HL-60/S4 treated with retinoic acid at 250 ng/mL for 4 days and 3 days (cell line): ENCODE measurements around the gene PLXNA4.

Experiments used
- in situ Hi-C: fragments of 300-500 bp; cut with MboI; formaldehyde crosslinking; loops from 2 replicates; pipeline ENCODE4 v1.7.0; 2022; ENCODE audit warnings: low sequenced_read_pairs

Gene PLXNA4

DNA sequence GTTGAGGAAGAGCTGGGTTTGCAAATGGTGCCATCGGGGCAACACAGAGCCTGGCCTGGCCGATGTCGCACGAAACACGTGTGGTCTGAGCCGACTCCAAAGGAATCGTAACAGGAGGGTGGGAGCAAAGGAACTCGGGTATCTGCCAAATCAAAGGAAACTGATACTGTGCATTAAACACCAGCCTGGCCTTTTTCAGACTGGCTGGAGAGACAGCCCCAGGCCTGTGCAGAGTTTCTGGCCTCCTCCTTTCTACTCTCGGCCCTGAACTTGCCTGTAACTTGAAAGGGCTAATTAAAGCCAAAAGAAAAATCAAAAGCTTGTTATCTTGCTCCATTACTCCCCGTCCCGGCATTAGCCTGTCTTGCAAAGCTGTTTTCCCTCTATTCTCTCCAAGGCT is 71.4 kb downstream of the PLXNA4 start:
- in situ Hi-C loops, result no loop called here

- in situ Hi-C loops, result no loop called here
These were observed 72.2 kb downstream of the PLXNA4 start for GRCh38 chr7:132504071-132504470.

DNA sequence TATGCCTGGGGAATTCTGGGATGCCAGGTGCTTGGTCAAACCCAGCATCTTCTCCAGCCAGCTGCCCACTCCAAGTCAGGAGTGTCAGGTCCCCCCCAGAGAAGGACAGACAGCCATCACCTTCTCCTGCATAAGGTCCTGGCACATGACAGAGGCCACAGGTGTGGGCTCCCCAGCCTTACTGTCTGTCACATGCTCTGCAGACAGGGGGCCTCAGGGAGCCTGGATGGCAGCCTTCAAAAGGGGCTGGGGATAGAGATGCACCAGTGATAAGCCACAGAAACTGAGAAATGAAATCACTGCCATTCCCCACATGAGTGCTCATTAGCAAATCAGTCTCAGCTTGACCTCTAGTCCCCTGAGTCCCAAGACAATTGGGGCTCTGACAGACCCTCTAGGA is 72.9 kb downstream of the PLXNA4 start:
- in situ Hi-C loops, result no loop called here

DNA sequence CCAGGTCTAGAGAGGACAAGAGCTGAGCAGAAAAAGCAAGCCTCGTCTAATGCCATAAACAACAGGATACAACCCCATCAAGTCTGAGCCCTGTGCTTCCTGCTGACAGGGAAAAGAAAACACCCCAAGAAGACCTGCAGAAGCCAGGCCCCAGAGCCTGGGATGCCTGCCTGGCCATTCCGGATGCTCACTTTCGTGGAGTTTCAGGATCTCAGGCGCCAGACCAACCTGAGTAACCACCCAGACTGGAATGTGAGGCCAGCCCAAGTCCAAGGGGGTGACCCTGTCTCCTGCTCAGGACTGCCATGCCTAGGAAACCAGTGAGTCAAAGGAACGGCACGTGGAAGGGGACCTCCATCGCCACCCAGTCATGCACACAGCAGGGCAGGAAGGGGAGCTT is 74.3 kb downstream of the PLXNA4 start:
- in situ Hi-C loops, result no loop called here

- in situ Hi-C loops, result no loop called here
These were observed 75.4 kb downstream of the PLXNA4 start for GRCh38 chr7:132500727-132501440.

DNA sequence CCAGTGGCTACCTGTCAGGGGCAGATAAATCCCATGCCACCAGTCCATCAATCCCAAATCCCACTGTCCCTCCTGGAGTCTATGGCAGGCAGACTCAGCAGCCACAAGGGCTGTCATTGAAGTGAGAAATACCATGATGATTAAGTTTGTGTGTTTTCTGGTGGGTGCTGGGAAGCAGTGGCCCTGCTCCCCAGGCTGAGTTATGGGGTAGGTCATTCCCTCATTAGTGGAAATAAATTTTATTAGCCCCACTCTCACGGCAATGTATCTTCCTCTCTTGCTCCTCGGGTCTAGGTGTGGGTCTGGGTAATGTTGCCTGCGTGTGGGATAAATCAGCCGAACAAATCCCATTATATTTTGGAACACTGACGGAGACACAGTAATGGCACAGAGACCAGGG is 76.8 kb downstream of the PLXNA4 start:
- in situ Hi-C loops, result no loop called here

DNA sequence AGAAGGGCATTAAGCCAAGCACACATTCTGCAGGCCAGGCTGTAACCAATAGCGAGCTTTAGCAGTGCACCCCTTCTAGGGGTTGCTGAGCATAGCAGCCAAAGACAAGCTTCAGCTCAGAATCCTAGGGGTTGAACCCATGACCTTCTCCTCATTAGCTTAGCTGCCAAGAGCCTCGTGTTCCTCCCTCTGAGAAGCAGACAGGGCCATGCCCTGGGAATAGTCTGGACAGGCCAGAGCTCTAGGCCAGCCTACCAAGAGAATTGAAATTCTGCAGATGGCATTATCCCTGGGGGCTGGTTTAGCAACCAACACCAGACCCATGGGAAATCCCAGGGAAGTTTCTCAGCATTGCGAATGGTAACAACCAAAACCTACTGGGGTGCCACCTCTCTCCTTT is 77.2 kb downstream of the PLXNA4 start:
- in situ Hi-C loops, result no loop called here

- in situ Hi-C loops, result no loop called here
These were observed 78.0 kb downstream of the PLXNA4 start for GRCh38 chr7:132498319-132498718.

DNA sequence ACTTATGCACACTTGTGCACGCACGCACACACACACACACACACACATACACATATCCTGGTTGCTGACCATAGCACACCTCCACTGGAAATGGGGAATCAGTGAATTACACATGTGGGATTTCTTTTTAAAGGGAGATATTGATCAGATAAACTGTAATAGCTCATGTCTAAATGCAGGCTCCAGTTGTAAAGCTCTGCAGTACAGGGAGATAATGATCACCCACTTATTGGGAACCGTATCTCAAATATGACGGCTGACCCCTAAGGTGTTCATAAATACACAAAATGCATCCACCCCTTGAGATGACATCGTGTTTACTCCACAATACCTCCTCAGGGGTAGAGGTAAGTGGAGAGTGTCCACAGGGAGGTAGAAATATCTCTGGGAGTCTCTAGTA is 79.2 kb downstream of the PLXNA4 start:
- in situ Hi-C loops, result no loop called here

- in situ Hi-C loops, result no loop called here
These were observed 80.3 kb downstream of the PLXNA4 start for GRCh38 chr7:132495936-132496335.

DNA sequence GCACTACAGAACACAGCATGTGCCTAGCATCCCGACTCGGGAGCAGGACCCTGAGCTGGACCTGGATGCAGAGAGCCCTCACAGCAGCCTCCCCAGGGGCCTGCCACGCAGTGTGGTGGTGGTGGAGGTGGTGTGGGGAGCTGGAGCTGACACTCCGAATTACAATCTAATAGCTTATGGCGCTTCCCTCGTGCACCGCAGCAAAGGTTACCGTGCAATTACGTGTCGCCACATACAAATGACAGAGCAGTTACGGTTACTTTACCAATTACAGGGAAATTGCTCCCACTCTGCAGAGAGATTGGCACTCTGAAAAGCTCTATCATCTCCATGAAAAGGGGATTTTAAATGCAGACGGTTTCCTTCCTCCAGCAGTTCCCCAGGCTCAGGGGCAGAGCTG is 81.8 kb downstream of the PLXNA4 start:
- in situ Hi-C loops, result no loop called here

GRCh38 chr7:132492823-132493445 is 83.3 kb downstream of the PLXNA4 start:
- in situ Hi-C loops, result no loop called here

DNA sequence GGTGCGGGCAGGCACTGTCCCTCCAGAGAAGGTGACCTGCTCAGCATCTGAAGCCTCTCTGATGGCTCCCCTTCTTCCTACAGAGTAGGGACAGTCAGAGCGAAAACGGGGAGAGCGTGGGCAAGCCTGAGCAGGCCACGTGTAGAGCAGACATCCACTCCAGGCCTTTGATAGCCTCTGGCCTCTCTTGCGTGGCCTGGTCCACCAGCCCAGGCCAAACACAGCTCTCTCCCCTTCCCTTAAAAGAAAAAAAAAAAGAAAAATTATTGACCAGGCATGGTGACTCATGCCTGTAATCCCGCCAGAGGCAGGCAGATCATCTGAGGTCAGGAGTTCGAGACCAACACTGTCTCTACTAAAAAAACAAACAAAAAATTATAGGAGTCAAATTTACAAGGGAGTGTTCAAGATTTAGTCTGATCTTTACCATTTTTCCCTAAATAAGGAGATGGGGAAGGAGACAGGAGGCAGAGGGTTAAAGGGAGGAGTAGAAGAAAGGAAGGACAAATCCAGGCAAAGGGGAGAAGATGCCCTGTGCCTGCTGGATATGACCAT is 84.8 kb downstream of the PLXNA4 start:
- in situ Hi-C loops, result no loop called here

DNA sequence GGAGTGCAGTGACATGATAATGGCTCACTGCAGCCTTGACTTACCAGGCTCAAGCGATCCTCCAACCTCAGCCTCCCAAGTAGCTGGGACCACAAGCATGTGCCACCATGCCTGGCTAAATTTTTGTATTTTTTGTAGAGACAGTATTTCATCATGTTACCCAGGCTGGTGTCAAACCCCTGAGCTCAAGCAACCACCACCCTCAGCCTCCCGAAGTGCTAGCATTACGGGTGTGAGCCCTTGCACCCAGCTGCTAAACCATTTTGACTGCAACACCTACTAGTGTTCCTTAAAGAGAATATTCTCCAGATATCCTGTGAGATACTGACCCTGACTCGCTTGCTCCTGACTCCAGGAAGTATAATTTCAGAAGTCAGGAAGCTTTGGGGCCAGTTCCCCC is 85.8 kb downstream of the PLXNA4 start:
- in situ Hi-C loops, result no loop called here

DNA sequence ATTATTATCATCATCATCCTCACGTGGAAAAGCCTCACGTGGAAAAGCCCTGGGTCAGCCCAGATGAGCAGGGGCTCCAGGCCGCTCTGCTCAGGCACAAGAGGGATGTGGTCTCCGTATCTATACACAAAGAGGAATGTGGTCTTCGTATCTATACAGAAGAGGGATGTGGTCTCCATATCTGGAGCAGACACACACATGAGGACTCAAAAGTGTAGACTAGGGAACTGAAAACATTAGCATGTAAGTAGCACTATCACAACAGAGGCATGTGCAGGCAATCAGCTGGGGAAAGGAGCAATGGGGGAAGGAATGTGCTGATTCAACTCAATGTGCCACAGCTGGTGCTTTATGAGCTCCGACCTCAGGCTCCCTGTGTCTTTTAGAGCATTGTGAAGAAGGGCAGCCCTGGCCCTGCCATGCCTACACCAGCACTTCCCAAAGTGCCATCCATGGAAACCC is 86.5 kb downstream of the PLXNA4 start:
- in situ Hi-C loops, result no loop called here

DNA sequence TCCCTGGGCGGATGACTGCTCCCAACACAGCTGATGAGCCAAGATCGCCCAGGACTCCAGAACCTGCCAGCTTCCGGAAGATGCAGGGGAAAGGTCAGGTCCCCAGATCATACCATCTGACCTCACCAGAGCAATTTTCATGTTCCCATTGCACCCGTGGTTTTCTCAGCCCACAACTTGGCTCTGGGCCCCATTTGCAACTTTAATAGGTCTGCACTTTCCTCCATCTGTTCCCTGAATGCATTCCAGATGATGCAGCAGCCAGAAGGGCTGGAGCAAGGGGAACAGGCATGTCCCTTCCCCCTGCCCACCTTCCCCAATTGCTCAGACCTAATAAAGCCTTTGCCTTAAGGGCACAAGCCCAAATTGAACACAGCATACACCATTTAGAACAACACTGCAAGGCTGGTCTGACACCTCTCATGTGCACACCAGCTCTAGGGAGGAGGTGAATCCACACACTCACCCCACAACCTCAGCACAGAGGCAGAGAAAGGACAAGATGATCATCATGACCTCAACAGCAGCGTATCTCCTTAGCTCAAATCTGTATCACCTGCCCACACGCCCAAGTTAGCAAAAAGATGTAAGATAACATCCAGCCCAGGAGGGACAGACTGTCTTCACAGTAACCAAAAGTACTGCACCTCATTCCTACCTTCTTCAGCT is 87.5 kb downstream of the PLXNA4 start:
- in situ Hi-C loops, result no loop called here

DNA sequence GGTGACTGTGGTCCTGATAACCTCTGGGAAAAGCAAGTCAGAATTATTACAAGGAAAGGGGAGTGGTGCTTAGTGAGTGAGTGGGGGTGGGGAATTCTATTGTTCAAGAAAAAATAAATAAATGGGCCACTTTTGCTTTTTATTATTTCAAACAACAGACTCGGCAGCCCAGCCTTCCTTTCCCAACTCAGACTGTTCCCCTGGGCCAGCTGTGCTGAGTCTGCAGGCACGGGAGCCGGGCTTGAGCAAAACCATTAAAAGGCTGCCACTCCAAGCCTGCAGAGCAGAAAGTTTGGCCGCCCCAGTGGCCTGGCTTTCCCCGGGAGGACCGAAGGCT is 90.0 kb downstream of the PLXNA4 start:
- in situ Hi-C loops, result no loop called here

- in situ Hi-C loops, result no loop called here
These were observed 90.5 kb downstream of the PLXNA4 start for GRCh38 chr7:132485600-132486273.

DNA sequence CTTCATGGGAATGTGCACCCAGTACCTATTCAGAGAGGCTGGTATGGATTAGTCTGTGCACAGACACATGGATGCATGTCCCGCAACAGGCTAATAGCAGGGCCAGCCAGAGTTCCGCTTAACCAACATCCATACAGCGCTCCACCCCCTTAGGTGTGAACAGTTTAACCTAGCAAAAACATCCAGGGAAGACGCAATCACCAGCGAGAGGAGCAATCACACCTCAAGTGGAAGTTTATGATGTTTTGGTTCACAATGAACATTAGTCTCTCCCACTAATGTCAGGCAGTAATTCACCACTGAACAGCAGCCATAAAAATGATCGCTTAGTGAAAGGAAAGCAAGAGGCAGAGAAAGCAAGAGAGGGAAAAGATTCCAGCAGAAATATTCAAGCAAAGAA is 91.1 kb downstream of the PLXNA4 start:
- in situ Hi-C loops, result no loop called here

GRCh38 chr7:132482866-132483265 is 93.4 kb downstream of the PLXNA4 start:
- in situ Hi-C loops, result no loop called here

DNA sequence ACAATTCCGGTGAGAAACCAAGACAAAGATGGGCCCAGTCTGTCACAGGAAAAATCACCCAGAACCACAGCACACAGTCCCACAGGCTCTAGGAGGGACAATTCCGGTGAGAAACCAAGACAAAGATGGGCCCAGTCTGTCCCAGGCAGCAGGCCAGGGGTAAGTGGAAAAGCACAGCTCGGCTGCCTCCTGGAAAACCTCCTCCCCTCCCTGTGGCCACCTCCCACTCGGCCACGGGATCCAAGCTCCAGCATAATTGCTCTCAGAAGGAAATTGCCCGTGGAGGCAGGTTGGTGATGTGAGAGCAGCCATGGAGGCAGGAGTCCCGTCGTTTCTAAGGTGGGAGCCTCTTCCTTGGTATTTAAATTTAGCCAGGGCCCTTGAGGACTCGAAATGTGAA is 95.7 kb downstream of the PLXNA4 start:
- in situ Hi-C loops, result no loop called here
